ENCODE results near the gene USP24. TPM values are rescaled to one million over a fixed set of nuclear protein-coding genes. Genes with fewer than 3 reads are reported as not detected.

USP24 gene
- total RNA-seq, 4 donors from 2014 or later, result 27.7 to 84.0 (median 30.2) TPM

- Histone ChIP-seq H3K36me3 (no peaks in the 10 kb centered on the region), H3K9me3 (no peaks in the 10 kb centered on the region), H3K4me3 (no peak overlapping the region), H3K4me1 (peaks cover 13% of the 10 kb centered on the region), H3K27me3 (no peaks in the 10 kb centered on the region), H3K27ac (no peak overlapping the region)
- TF ChIP-seq POLR2AphosphoS5 (IDR thresholded peaks at IDR 0.05), result no peak
- no peak for TF ChIP-seq CTCF (IDR thresholded peaks at IDR 0.05)
- no peak for TF ChIP-seq EP300 (IDR thresholded peaks at IDR 0.05)
- TF ChIP-seq POLR2A (IDR thresholded peaks at IDR 0.05), result no peak
- WGBS, result 95% methylated on average over 4 of the region's 5 CpGs
- peak; percentile 30 to 38 for DNase-seq (ENCODE audit: low spot score in 2 of 2)
Measured at GRCh38 chr1:55054396-55054795, 160.8 kb downstream of the USP24 start.

DNA sequence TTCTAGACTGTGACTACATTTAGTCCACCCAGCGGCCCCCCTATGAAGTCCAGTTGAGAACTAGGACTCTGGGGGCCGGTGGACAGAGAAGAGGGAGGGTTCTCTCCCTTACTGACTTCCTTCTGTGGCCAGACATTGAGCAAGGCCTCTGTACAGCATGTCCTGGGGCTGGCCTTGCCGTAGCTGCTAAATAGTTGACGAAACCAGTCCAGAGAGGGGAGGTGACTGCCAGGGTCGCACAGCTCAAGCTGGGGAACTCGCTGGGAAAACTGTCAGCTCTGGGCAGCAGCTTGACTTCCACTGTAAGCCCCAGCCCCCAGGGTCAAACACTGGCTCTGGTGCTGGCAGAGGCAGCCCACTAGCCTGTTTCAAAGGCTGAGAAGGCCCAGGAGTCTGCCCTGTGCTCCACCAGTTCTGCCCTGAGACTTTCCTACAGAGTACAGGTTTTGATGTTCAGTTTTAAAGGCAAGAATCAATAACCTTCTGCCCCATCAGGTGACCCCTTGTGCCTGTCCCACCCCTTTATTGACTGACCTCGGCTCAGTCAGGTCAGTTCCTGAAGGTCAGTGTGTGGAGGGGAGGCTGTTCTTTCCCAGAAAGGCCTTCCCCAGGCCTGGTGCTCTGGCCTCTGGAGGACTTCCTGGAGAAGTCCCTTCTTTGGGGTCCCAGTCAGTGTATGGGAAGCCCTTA lies 161.8 kb downstream of the USP24 start:
- 68% methylated on average over 7 of the region's 7 CpGs for WGBS
- DNase-seq (ENCODE audit: low spot score in 2 of 2), result peak; percentile 40 to 63
- Histone ChIP-seq H3K36me3 (no peaks in the 10 kb centered on the region), H3K27me3 (no peaks in the 10 kb centered on the region), H3K4me3 (no peak overlapping the region), H3K9me3 (no peaks in the 10 kb centered on the region), H3K4me1 (peaks cover 13% of the 10 kb centered on the region), H3K27ac (no peak overlapping the region)
- TF ChIP-seq CTCF (IDR thresholded peaks at IDR 0.05) (no peak), EP300 (IDR thresholded peaks at IDR 0.05) (no peak), POLR2A (IDR thresholded peaks at IDR 0.05) (no peak), POLR2AphosphoS5 (IDR thresholded peaks at IDR 0.05) (no peak)

- H3K36me3 ChIP-seq, result no peaks in the 10 kb centered on the region
- H3K9me3 ChIP-seq, result no peaks in the 10 kb centered on the region
- peak; percentile 49 to 69 for DNase-seq (ENCODE audit: low spot score in 2 of 2)
- no peaks in the 10 kb centered on the region for H3K27me3 ChIP-seq
- WGBS, result 86% methylated on average over 18 of the region's 29 CpGs
- no peak overlapping the region for H3K27ac ChIP-seq
- peaks cover 13% of the 10 kb centered on the region for H3K4me1 ChIP-seq
- TF ChIP-seq POLR2AphosphoS5 (IDR thresholded peaks at IDR 0.05) (no peak), CTCF (IDR thresholded peaks at IDR 0.05) (no peak), EP300 (IDR thresholded peaks at IDR 0.05) (no peak), POLR2A (IDR thresholded peaks at IDR 0.05) (no peak)
- no peak overlapping the region for H3K4me3 ChIP-seq
Measured at GRCh38 chr1:55052221-55053142, 162.7 kb downstream of the USP24 start.

DNA sequence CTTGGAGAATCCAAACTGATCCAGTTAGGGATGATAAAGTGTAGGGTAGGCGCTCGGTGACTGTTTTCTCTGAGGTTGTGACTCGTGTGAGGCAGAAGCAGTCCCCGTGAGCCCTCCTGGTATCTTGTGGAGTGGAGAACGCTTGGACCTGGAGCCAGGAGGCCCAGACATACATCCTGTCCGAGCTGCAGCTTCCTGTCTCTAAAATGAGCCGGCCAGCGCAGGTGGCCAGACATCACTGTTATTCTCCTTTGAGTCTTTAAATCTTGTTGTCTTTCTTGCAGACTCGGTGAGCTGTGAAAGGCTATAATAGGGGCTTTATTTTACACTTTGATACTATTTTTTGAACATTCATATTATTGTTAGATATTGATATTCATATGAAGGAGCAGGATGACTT lies 163.5 kb downstream of the USP24 start:
- Histone ChIP-seq H3K36me3 (no peaks in the 10 kb centered on the region), H3K27ac (no peak overlapping the region), H3K27me3 (no peaks in the 10 kb centered on the region), H3K9me3 (no peaks in the 10 kb centered on the region), H3K4me1 (peaks cover 13% of the 10 kb centered on the region), H3K4me3 (no peak overlapping the region)
- no peak for DNase-seq (ENCODE audit: low spot score in 2 of 2)
- TF ChIP-seq POLR2AphosphoS5 (IDR thresholded peaks at IDR 0.05) (no peak), CTCF (IDR thresholded peaks at IDR 0.05) (no peak), POLR2A (IDR thresholded peaks at IDR 0.05) (no peak), EP300 (IDR thresholded peaks at IDR 0.05) (no peak)
- WGBS, result 74% methylated on average over 9 of the region's 9 CpGs

- Histone ChIP-seq H3K27ac (no peak overlapping the region), H3K4me1 (peaks cover 13% of the 10 kb centered on the region), H3K4me3 (no peak overlapping the region), H3K27me3 (no peaks in the 10 kb centered on the region), H3K36me3 (no peaks in the 10 kb centered on the region), H3K9me3 (no peaks in the 10 kb centered on the region)
- WGBS, result 72% methylated on average over 4 of the region's 5 CpGs
- TF ChIP-seq EP300 (IDR thresholded peaks at IDR 0.05) (no peak), CTCF (IDR thresholded peaks at IDR 0.05) (no peak)
- no peak for DNase-seq (ENCODE audit: low spot score in 2 of 2)
Measured at GRCh38 chr1:55051169-55051568, 164.0 kb downstream of the USP24 start.
